Brain pericyte (primary cell): ENCODE measurements around the gene RC3H2.
"Not testable (repeated sequence)": the region's sequence is repeated elsewhere in the genome, so short reads cannot be mapped to it uniquely, and the experiment has no call there.

Experiments
- DNase-seq: peaks from one replicate; pipeline ENCODE4 v3.0.0-alpha.2; 2012; ENCODE audit warnings: low read depth, low spot score

Gene RC3H2

GRCh38 chr9:122918310-122918709, 13.2 kb upstream of the RC3H2 start:
- no peak for DNase-seq

GRCh38 chr9:122912964-122913673, 8.0 kb upstream of the RC3H2 start, which contains the start of gene ZBTB6:
Gene ZBTB6, minus strand, starts transcription at chr9:122913323. Its CDS starts 1,251 bp downstream, at chr9:122912072.
- DNase-seq: peak; percentile 65

GRCh38 chr9:122912671-122912963, 7.5 kb upstream of the RC3H2 start:
- no peak for DNase-seq

GRCh38 chr9:122906122-122906521, 963 bp upstream of the RC3H2 start:
- DNase-seq: not testable (repeated sequence)

- no peak for DNase-seq
Observed at GRCh38 chr9:122904466-122904822, 715 bp downstream of the RC3H2 start.

GRCh38 chr9:122900791-122901190, 4.4 kb downstream of the RC3H2 start:
- DNase-seq: no peak

GRCh38 chr9:122897969-122898368, 7.2 kb downstream of the RC3H2 start:
- DNase-seq: no peak

GRCh38 chr9:122888480-122888879, 16.7 kb downstream of the RC3H2 start:
- DNase-seq: no peak

GRCh38 chr9:122883125-122883524, 22.0 kb downstream of the RC3H2 start:
- no peak for DNase-seq

- DNase-seq: no peak
Observed at GRCh38 chr9:122879443-122879842, 25.7 kb downstream of the RC3H2 start.

GRCh38 chr9:122875523-122875922, 29.6 kb downstream of the RC3H2 start:
- no peak for DNase-seq

- DNase-seq: not testable (repeated sequence)
Observed at GRCh38 chr9:122867276-122867675, 37.9 kb downstream of the RC3H2 start.

GRCh38 chr9:122866079-122866478, 39.1 kb downstream of the RC3H2 start:
- DNase-seq: no peak

GRCh38 chr9:122865300-122865699, 39.9 kb downstream of the RC3H2 start:
- DNase-seq: no peak

GRCh38 chr9:122863407-122863806, 41.8 kb downstream of the RC3H2 start:
- DNase-seq: no peak

- DNase-seq: no peak
Observed at GRCh38 chr9:122860319-122861142, 44.6 kb downstream of the RC3H2 start.

- DNase-seq: no peak
Observed at GRCh38 chr9:122857815-122858214, 47.3 kb downstream of the RC3H2 start.

GRCh38 chr9:122852085-122852786, 52.9 kb downstream of the RC3H2 start:
- not testable (repeated sequence) for DNase-seq

GRCh38 chr9:122848256-122848943, 56.8 kb downstream of the RC3H2 start:
- no peak for DNase-seq

GRCh38 chr9:122846371-122846940, 58.7 kb downstream of the RC3H2 start:
- no peak for DNase-seq

- DNase-seq: no peak
Observed at GRCh38 chr9:122845116-122845515, 60.0 kb downstream of the RC3H2 start.

- DNase-seq: no peak
Observed at GRCh38 chr9:122844137-122844536, 61.0 kb downstream of the RC3H2 start.
